CD4-positive, CD25-positive, alpha-beta regulatory T cell (primary cell): ENCODE data around the gene C1QTNF7. TPM values are rescaled to one million over a fixed set of nuclear protein-coding genes. Genes with fewer than 3 reads are reported as not detected.
A peak's percentile ranks its signal among the peaks of the same experiment; 100 is the strongest.

ENCODE experiments used
- ATAC-seq, 2 donors: fragments of 150-1000 bp; cut with Tn5 transposase; one replicate each; pipeline ENCODE4 v1.10.0; 2021; ENCODE audit warnings: low read depth in 2 of 2, moderate number of reproducible peaks in 2 of 2, moderate library complexity in 1 of 2
- DNase-seq, 3 donors: peaks; one replicate each; pipeline versions ENCODE4 v3.0.0 to v3.0.0-alpha.2; 2012 to 2022; ENCODE audit warnings: mixed read lengths in 1 of 3
- H3K27ac ChIP-seq: one replicate; pipeline ENCODE4 v1.7.0; 2013; ENCODE audit warnings: mild to moderate bottlenecking, low read length; ENCODE audit not compliant: insufficient read depth, poor library complexity, severe bottlenecking
- H3K27me3 ChIP-seq: one replicate; pipeline ENCODE4 v1.7.0; 2013; ENCODE audit warnings: low read length; ENCODE audit not compliant: control insufficient read depth, insufficient read depth
- H3K36me3 ChIP-seq: one replicate; pipeline ENCODE4 v1.7.0; 2013; ENCODE audit warnings: mild to moderate bottlenecking, low read length, moderate library complexity; ENCODE audit not compliant: control insufficient read depth, insufficient read depth
- H3K4me1 ChIP-seq: 2 replicates; pipeline ENCODE4 v1.7.0; 2013; ENCODE audit warnings: mild to moderate bottlenecking, low read length; ENCODE audit not compliant: insufficient read depth, control insufficient read depth, poor library complexity, severe bottlenecking
- H3K4me3 ChIP-seq: one replicate; pipeline ENCODE4 v1.7.0; 2013; ENCODE audit warnings: low read depth, mild to moderate bottlenecking, low read length, moderate library complexity
- H3K9me3 ChIP-seq, 2 experiments: 1 replicate in 1 of 2; 2 replicates in 1 of 2; pipeline ENCODE4 v1.7.0; 2013; ENCODE audit warnings: low read length in 2 of 2, mild to moderate bottlenecking in 1 of 2, moderate library complexity in 1 of 2; ENCODE audit not compliant: control insufficient read depth in 2 of 2
- H3K27ac Mint-ChIP-seq, 3 donors: one replicate each; pipeline ENCODE4 v1.8.0; 2020 to 2022; ENCODE audit warnings: mild to moderate bottlenecking in 3 of 3, mixed read lengths in 3 of 3, moderate library complexity in 2 of 3
- H3K27me3 Mint-ChIP-seq: one replicate; pipeline ENCODE4 v1.8.0; 2022; ENCODE audit warnings: mild to moderate bottlenecking, mixed read lengths
- H3K36me3 Mint-ChIP-seq: one replicate; pipeline ENCODE4 v1.8.0; 2020; ENCODE audit warnings: mixed read lengths
- H3K4me1 Mint-ChIP-seq, 4 donors: one replicate each; pipeline ENCODE4 v1.8.0; 2020 to 2022; ENCODE audit warnings: mixed read lengths in 4 of 4, mild to moderate bottlenecking in 1 of 4
- H3K4me3 Mint-ChIP-seq, 4 donors: one replicate each; pipeline ENCODE4 v1.8.0; 2020 to 2022; ENCODE audit warnings: mild to moderate bottlenecking in 4 of 4, mixed read lengths in 4 of 4, moderate library complexity in 3 of 4
- H3K9me3 Mint-ChIP-seq, 7 donors: one replicate each; pipeline ENCODE4 v1.8.0; 2020 to 2022; ENCODE audit warnings: mixed read lengths in 7 of 7, mild to moderate bottlenecking in 3 of 7, moderate library complexity in 2 of 7
- polyA plus RNA-seq, 4 donors: library from polyadenylated mRNA; unstranded; fragments of 300-500 nt; fragmentation: Illumina TruSeq; gene quantifications; one replicate each; pipeline ENCODE4 v1.2.3, GENCODE V29; 2021
- total RNA-seq: library from RNA; stranded (reverse); gene quantifications from one replicate; pipeline ENCODE4 v1.2.3, GENCODE V29; 2022

C1QTNF7 gene
- total and polyA plus RNA-seq, 5 donors from 2014 or later: not detected

- Histone ChIP-seq H3K9me3 (no peaks in the 10 kb centered on the region), H3K36me3 (no peaks in the 10 kb centered on the region), H3K4me3 (no peak overlapping the region), H3K4me1 (no peaks in the 10 kb centered on the region), H3K27me3 (no peaks in the 10 kb centered on the region), H3K27ac (no peak overlapping the region)
- H3K9me3 Mint-ChIP-seq: peaks cover 0 to 15% (median 8%) of the 10 kb centered on the region in 7 donors
- DNase-seq (no peak), ATAC-seq (no peak)
- H3K27me3 Mint-ChIP-seq: no peaks in the 10 kb centered on the region
- no peaks in the 10 kb centered on the region for H3K4me1 Mint-ChIP-seq
- no peak overlapping the region for H3K4me3 Mint-ChIP-seq
- no peak overlapping the region for H3K27ac Mint-ChIP-seq
- no peaks in the 10 kb centered on the region for H3K36me3 Mint-ChIP-seq
Observed at GRCh38 chr4:15481961-15482745, 54.3 kb downstream of the C1QTNF7 start.

GRCh38 chr4:15482842-15483241, 55.0 kb downstream of the C1QTNF7 start:
- H3K27ac Mint-ChIP-seq: no peak overlapping the region
- no peak overlapping the region for H3K4me3 Mint-ChIP-seq
- H3K9me3 Mint-ChIP-seq: peaks cover under 1 to 18% (median 8%) of the 10 kb centered on the region in 7 donors
- Histone ChIP-seq H3K9me3 (peaks cover 0 to 2% of the 10 kb centered on the region in 2 experiments), H3K27ac (no peak overlapping the region), H3K4me1 (no peaks in the 10 kb centered on the region), H3K36me3 (no peaks in the 10 kb centered on the region), H3K4me3 (no peak overlapping the region), H3K27me3 (no peaks in the 10 kb centered on the region)
- H3K36me3 Mint-ChIP-seq: no peaks in the 10 kb centered on the region
- no peaks in the 10 kb centered on the region for H3K4me1 Mint-ChIP-seq
- ATAC-seq (no peak), DNase-seq (no peak)
- H3K27me3 Mint-ChIP-seq: no peaks in the 10 kb centered on the region

GRCh38 chr4:15488136-15488535, 60.3 kb downstream of the C1QTNF7 start:
- DNase-seq (no peak), ATAC-seq (no peak)
- peaks cover 0 to 5% (median 0%) of the 10 kb centered on the region in 4 donors for H3K4me1 Mint-ChIP-seq
- H3K27me3 ChIP-seq: peaks cover 3% of the 10 kb centered on the region
- H3K4me1 ChIP-seq: no peaks in the 10 kb centered on the region
- no peak overlapping the region for H3K4me3 ChIP-seq
- H3K4me3 Mint-ChIP-seq: no peak overlapping the region
- H3K9me3 Mint-ChIP-seq: peaks cover 1 to 36% (median 22%) of the 10 kb centered on the region in 7 donors
- H3K27ac Mint-ChIP-seq: no peak overlapping the region
- peaks cover 0 to 5% of the 10 kb centered on the region in 2 experiments for H3K9me3 ChIP-seq
- H3K36me3 ChIP-seq: no peaks in the 10 kb centered on the region
- no peak overlapping the region for H3K27ac ChIP-seq
- H3K27me3 Mint-ChIP-seq: peaks cover 6% of the 10 kb centered on the region
- H3K36me3 Mint-ChIP-seq: peaks cover 7% of the 10 kb centered on the region

GRCh38 chr4:15488658-15489470, 61.0 kb downstream of the C1QTNF7 start:
- H3K4me1 ChIP-seq: no peaks in the 10 kb centered on the region
- no peaks in the 10 kb centered on the region for H3K36me3 ChIP-seq
- H3K27me3 ChIP-seq: peaks cover 3% of the 10 kb centered on the region
- H3K4me1 Mint-ChIP-seq: peaks cover 0 to 5% (median 0%) of the 10 kb centered on the region in 4 donors
- peaks cover 10% of the 10 kb centered on the region for H3K36me3 Mint-ChIP-seq
- no peak for ATAC-seq
- DNase-seq: no peak
- no peak overlapping the region for H3K27ac ChIP-seq
- H3K9me3 ChIP-seq: peaks cover 0 to 5% of the 10 kb centered on the region in 2 experiments
- H3K4me3 Mint-ChIP-seq: no peak overlapping the region
- no peak overlapping the region for H3K4me3 ChIP-seq
- peaks cover 1 to 36% (median 19%) of the 10 kb centered on the region in 7 donors for H3K9me3 Mint-ChIP-seq
- H3K27me3 Mint-ChIP-seq: peaks cover 6% of the 10 kb centered on the region
- H3K27ac Mint-ChIP-seq: no peak overlapping the region

GRCh38 chr4:15489551-15489950, 61.7 kb downstream of the C1QTNF7 start:
- H3K4me3 Mint-ChIP-seq: no peak overlapping the region
- Histone ChIP-seq H3K27me3 (peaks cover 3% of the 10 kb centered on the region), H3K27ac (no peak overlapping the region), H3K4me3 (no peak overlapping the region), H3K4me1 (no peaks in the 10 kb centered on the region), H3K9me3 (peaks cover 0 to 5% of the 10 kb centered on the region in 2 experiments), H3K36me3 (no peaks in the 10 kb centered on the region)
- peaks cover 0 to 5% (median 0%) of the 10 kb centered on the region in 4 donors for H3K4me1 Mint-ChIP-seq
- peaks cover 1 to 31% (median 18%) of the 10 kb centered on the region in 7 donors for H3K9me3 Mint-ChIP-seq
- peaks cover 12% of the 10 kb centered on the region for H3K36me3 Mint-ChIP-seq
- peak overlapping the region in 1 of 3 donors; percentile 26 for H3K27ac Mint-ChIP-seq
- no peak for ATAC-seq
- peaks cover 6% of the 10 kb centered on the region for H3K27me3 Mint-ChIP-seq
- DNase-seq: no peak

GRCh38 chr4:15493411-15493810, 65.6 kb downstream of the C1QTNF7 start:
- Mint-ChIP-seq H3K36me3 (peaks cover 21% of the 10 kb centered on the region), H3K27ac (no peak overlapping the region), H3K27me3 (peaks cover 17% of the 10 kb centered on the region), H3K4me3 (no peak overlapping the region), H3K4me1 (peaks cover 0 to 5% (median 0%) of the 10 kb centered on the region in 4 donors), H3K9me3 (peaks cover 1 to 20% (median 13%) of the 10 kb centered on the region in 7 donors)
- Histone ChIP-seq H3K27ac (no peak overlapping the region), H3K27me3 (peaks cover 3% of the 10 kb centered on the region), H3K4me3 (no peak overlapping the region), H3K4me1 (no peaks in the 10 kb centered on the region), H3K36me3 (no peaks in the 10 kb centered on the region), H3K9me3 (peaks cover 0 to 3% of the 10 kb centered on the region in 2 experiments)
- no peak for DNase-seq
- ATAC-seq: no peak

GRCh38 chr4:15495621-15496020, 67.8 kb downstream of the C1QTNF7 start:
- Histone ChIP-seq H3K27ac (no peak overlapping the region), H3K9me3 (no peaks in the 10 kb centered on the region), H3K4me3 (no peak overlapping the region), H3K36me3 (no peaks in the 10 kb centered on the region), H3K27me3 (no peaks in the 10 kb centered on the region), H3K4me1 (no peaks in the 10 kb centered on the region)
- no peak overlapping the region for H3K27ac Mint-ChIP-seq
- peaks cover 15% of the 10 kb centered on the region for H3K27me3 Mint-ChIP-seq
- ATAC-seq: no peak
- H3K9me3 Mint-ChIP-seq: peaks cover 0 to 9% (median 0%) of the 10 kb centered on the region in 7 donors
- no peaks in the 10 kb centered on the region for H3K4me1 Mint-ChIP-seq
- no peak overlapping the region for H3K4me3 Mint-ChIP-seq
- DNase-seq: no peak
- H3K36me3 Mint-ChIP-seq: peaks cover 15% of the 10 kb centered on the region
